Esophagus muscularis mucosa (tissue), 4 donors: Measurements from ENCODE around the gene CHD2. TPM values are rescaled to one million over a fixed set of nuclear protein-coding genes. Genes with fewer than 3 reads are reported as not detected.

Source experiments
- DNase-seq: peaks from one replicate; pipeline ENCODE4 v3.0.0-alpha.2; 2017; ENCODE audit errors: extremely low spot score
- H3K27ac ChIP-seq, 4 donors: fragments of 200-600 bp; sonication (generic); replicated peaks in 1 of 4; 1 replicate in 3 of 4; 2 replicates in 1 of 4; pipeline ENCODE4 v1.5.1; 2016 to 2019; ENCODE audit warnings: mild to moderate bottlenecking in 1 of 4
- H3K27me3 ChIP-seq, 4 donors: fragments of 200-600 bp; sonication (generic); one replicate each; pipeline versions ENCODE4 v1.5.1 to v1.6.0; 2016 to 2019
- H3K36me3 ChIP-seq, 4 donors: fragments of 200-600 bp; sonication (generic); one replicate each; pipeline ENCODE4 v1.5.1; 2016 to 2019
- H3K4me1 ChIP-seq, 4 donors: fragments of 200-600 bp; sonication (generic); one replicate each; pipeline ENCODE4 v1.5.1; 2016 to 2019
- H3K4me3 ChIP-seq, 4 donors: fragments of 200-600 bp; sonication (generic); 1 replicate in 2 of 4; 2 replicates in 2 of 4; pipeline ENCODE4 v1.5.1; 2016 to 2019; ENCODE audit warnings: mild to moderate bottlenecking in 4 of 4, moderate library complexity in 1 of 4
- H3K9me3 ChIP-seq, 4 donors: fragments of 200-600 bp; sonication (generic); 1 replicate in 3 of 4; 2 replicates in 1 of 4; pipeline ENCODE4 v1.5.1; 2016 to 2019
- EP300 ChIP-seq: sonication (generic); formaldehyde crosslinking; IDR thresholded peaks from one replicate; pipeline ENCODE4 v1.6.1; 2017; ENCODE audit warnings: antibody characterized with exemption
- POLR2A ChIP-seq: fragments of 450-650 bp; IDR thresholded peaks from one replicate; pipeline ENCODE4 v1.6.1; 2017; ENCODE audit warnings: antibody characterized with exemption, moderate library complexity, mild to moderate bottlenecking, low read depth
- POLR2AphosphoS5 ChIP-seq, 2 donors: sonication (generic); formaldehyde crosslinking; IDR thresholded peaks; one replicate each; pipeline ENCODE4 v1.6.1; 2017; ENCODE audit warnings: antibody characterized with exemption in 2 of 2
- WGBS: methylation state at CpG from one replicate; pipeline ENCODE4 v1.1.5; 2018; 5-methylcytosine and 5-hydroxymethylcytosine counted together
- intact Hi-C: fragments of 100-400 bp; cut with DNase I; formaldehyde crosslinking; loops from one replicate; pipeline ENCODE4 v1.15.1; 2023
- total RNA-seq, 4 donors: library from RNA; depleted of rRNA; stranded (reverse); fragments of >200 nt; gene quantifications; one replicate each; pipeline versions ENCODE4 v1.1.0 to v1.2.1, GENCODE V29; 2016
- TF ChIP-seq, protein P1 (sequence below), 3 experiments: fragments of 200-600 bp in 2 of 3; fragments of 450-650 bp in 1 of 3; sonication (generic) in 2 of 3; IDR thresholded peaks; one replicate each; pipeline ENCODE4 v1.5.1; 2017 to 2019; ENCODE audit warnings: antibody characterized with exemption in 3 of 3, mild to moderate bottlenecking in 2 of 3, moderate library complexity in 1 of 3

The CHD2 gene
- total RNA-seq, 4 donors from 2014 or later, result 54.3 to 86.0 (median 62.8) TPM

DNA sequence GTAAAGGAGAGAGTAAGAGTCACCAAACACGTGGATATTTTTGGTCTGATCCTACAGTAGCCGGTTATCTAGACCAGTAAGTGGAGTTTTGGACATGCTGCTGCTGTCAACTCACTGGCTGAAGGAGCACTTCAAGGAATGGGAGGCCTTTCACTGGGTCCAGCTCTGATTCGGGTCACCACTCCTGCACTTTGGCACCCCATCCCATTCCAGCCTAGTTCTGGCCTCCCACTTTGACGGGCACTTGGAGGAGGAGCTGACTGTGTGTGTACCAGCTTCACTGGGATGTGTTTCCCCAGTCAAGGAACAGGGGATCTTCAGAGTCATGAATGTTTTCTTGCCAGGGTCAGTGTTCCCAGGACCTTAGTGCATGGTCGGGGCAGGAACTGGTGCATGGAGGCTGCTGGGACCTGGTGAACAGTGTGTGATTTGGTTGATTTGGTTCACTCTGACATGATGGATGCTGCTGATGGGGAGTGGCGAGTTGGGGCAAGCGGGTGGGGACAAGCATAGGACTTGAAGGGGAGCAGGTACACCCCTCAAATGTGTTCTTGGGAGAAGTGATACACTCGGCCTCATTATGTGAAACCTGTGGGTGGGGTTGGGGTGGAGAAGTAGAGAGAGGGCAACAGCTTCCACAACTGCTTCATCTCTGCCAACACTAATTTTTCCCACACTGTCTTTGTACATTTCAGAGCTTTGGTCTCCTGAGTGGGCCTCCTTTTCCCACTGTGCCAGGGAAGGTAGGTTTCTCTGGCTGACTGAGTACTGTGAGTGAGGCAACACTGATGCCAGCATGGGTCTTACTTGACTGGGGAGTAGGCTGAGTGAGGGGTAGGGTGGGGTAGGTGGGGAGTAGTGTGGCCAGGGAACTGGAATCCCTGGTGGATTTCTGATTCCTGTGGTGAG, 124.8 kb downstream of the CHD2 start:
- Histone ChIP-seq H3K27ac (peak overlapping the region in 2 of 4 donors; percentile 34 to 91), H3K4me1 (peaks cover 44 to 65% (median 47%) of the 10 kb centered on the region in 4 donors), H3K4me3 (no peak overlapping the region), H3K9me3 (no peaks in the 10 kb centered on the region), H3K27me3 (no peaks in the 10 kb centered on the region), H3K36me3 (peaks cover 41 to 69% (median 61%) of the 10 kb centered on the region in 4 donors)
- intact Hi-C loops, result loop anchor here (5.0 kb wide), 1 partner anchor 228 kb away; no protein-coding TSS in a partner anchor
- DNase-seq, result no peak
- TF ChIP-seq, protein P1, sequence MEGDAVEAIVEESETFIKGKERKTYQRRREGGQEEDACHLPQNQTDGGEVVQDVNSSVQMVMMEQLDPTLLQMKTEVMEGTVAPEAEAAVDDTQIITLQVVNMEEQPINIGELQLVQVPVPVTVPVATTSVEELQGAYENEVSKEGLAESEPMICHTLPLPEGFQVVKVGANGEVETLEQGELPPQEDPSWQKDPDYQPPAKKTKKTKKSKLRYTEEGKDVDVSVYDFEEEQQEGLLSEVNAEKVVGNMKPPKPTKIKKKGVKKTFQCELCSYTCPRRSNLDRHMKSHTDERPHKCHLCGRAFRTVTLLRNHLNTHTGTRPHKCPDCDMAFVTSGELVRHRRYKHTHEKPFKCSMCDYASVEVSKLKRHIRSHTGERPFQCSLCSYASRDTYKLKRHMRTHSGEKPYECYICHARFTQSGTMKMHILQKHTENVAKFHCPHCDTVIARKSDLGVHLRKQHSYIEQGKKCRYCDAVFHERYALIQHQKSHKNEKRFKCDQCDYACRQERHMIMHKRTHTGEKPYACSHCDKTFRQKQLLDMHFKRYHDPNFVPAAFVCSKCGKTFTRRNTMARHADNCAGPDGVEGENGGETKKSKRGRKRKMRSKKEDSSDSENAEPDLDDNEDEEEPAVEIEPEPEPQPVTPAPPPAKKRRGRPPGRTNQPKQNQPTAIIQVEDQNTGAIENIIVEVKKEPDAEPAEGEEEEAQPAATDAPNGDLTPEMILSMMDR (IDR thresholded peaks at IDR 0.05), result no peak
- WGBS, result 98% methylated on average over 3 of the region's 8 CpGs

DNA sequence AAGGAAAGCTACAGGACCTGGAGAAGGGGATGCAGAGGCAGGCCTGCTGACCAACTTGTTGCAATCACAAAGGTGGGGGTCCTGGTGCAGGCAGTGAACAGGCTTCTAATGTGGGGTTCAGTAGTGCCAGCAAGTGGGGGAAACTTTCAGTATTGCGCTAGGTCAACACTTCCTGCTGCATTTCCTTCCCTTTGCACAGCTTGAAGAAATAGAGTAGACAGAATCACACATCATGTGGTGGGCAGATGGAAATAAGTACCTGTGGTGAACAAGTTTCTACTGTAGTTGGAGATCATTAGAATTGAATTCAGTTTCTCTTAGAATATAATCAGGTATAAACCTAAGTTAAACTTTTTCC, 125.5 kb downstream of the CHD2 start:
- peak overlapping the region in 3 of 4 donors; percentile 34 to 91 (median 87) for H3K27ac ChIP-seq
- H3K4me3 ChIP-seq, result no peak overlapping the region
- 100% methylated on average over 1 of the region's 1 CpG for WGBS
- H3K27me3 ChIP-seq, result peaks cover 0 to 2% (median 0%) of the 10 kb centered on the region in 4 donors
- peaks cover 35 to 62% (median 55%) of the 10 kb centered on the region in 4 donors for H3K36me3 ChIP-seq
- no peak for TF ChIP-seq POLR2A
- no peak for TF ChIP-seq EP300
- TF ChIP-seq, protein P1 (IDR thresholded peaks at IDR 0.05), result no peak
- no peak for TF ChIP-seq POLR2AphosphoS5 (IDR thresholded peaks at IDR 0.05)
- intact Hi-C loops, result loop anchor here (5.0 kb wide), 1 partner anchor 228 kb away; no protein-coding TSS in a partner anchor
- H3K4me1 ChIP-seq, result peaks cover 50 to 69% (median 53%) of the 10 kb centered on the region in 4 donors
- no peaks in the 10 kb centered on the region for H3K9me3 ChIP-seq
- no peak for DNase-seq

DNA sequence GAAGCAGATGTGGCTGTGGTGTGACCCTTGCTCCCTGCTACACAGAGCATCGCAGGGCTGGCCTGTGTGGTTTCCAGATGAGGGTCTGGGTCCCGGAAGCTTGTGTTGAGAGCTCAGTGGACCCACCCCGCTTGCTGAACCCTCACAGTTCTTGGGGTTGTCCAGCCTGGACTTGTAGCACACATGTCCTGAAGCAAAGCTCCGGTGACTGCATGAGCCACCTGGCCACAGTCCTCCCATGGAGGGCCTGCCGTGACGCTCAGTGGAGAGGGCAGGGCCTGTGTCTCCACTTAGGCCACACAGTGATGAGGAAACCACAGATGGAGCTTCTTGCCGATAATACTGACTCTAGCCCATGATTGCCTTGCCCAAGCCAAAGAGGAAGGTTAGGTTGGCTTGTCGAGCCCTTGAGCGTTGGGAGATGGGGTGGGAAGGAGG, 126.3 kb downstream of the CHD2 start:
- H3K9me3 ChIP-seq, result no peaks in the 10 kb centered on the region
- no peak overlapping the region for H3K4me3 ChIP-seq
- TF ChIP-seq EP300 (no peak), POLR2AphosphoS5 (IDR thresholded peaks at IDR 0.05) (no peak), POLR2A (no peak)
- TF ChIP-seq, protein P1 (IDR thresholded peaks at IDR 0.05), result no peak
- intact Hi-C loops, result loop anchor here (5.0 kb wide), 1 partner anchor 229 kb away; no protein-coding TSS in a partner anchor
- peaks cover 0 to 5% (median 0%) of the 10 kb centered on the region in 4 donors for H3K27me3 ChIP-seq
- H3K4me1 ChIP-seq, result peaks cover 53 to 72% (median 59%) of the 10 kb centered on the region in 4 donors
- no peak for DNase-seq
- WGBS, result 90% methylated on average over 9 of the region's 9 CpGs
- H3K36me3 ChIP-seq, result peaks cover 28 to 55% (median 47%) of the 10 kb centered on the region in 4 donors
- H3K27ac ChIP-seq, result peak overlapping the region; percentile 84 to 91 (median 89)

DNA sequence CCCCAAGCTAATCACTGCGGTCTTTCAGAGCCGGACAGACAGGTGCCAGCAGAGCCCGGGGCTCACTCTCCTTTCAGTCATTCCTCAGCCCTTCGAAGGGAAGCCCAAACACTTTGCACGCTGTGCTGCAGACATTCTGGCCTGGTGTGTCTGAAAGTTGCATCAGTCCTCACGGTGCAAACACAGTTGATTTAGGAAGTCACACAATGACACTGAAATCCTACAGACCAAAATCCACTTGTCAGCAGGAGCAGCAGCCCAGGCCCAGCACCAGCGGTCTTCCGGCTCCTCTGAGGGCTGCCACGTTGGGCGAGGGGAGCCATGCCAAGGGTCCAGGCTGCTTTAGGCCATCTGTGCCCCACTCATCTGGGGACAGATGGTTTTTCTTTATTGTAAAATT, 127.3 kb downstream of the CHD2 start:
- Histone ChIP-seq H3K36me3 (peaks cover 18 to 44% (median 38%) of the 10 kb centered on the region in 4 donors), H3K27ac (peak overlapping the region; percentile 84 to 91 (median 89)), H3K9me3 (no peaks in the 10 kb centered on the region), H3K27me3 (peaks cover 0 to 5% (median 0%) of the 10 kb centered on the region in 4 donors), H3K4me1 (peaks cover 53 to 71% (median 59%) of the 10 kb centered on the region in 4 donors), H3K4me3 (no peak overlapping the region)
- 66% methylated on average over 10 of the region's 10 CpGs for WGBS
- intact Hi-C loops, result loop anchor here (5.0 kb wide), 1 partner anchor 230 kb away; no protein-coding TSS in a partner anchor
- DNase-seq, result no peak
- TF ChIP-seq POLR2AphosphoS5 (IDR thresholded peaks at IDR 0.05) (peak; percentile 11 to 25), POLR2A (no peak)

DNA sequence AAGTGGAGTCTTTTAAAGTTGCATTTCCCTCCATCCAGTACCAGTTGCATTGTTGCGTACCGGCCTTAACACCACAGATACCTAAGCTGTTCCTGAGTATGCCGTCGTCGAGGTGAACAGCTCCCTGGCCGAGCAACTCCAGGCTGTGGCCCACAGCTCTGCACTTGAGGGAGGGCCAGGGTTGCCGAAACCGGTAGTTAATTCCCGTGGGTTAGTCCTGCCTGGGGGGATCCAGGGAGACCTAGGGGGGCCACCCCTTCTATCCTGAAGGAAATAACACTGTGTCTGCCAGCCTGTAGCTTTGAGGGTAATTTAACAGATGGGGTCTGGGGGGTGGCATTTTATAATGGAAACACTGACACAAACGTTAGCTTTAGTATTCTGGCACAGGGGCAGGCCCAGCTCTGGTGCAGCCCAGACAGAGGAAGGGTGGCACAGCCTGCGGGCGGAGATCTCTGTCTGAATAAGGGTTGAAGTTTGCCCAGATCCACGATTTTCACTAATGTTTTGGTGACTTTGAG, 128.0 kb downstream of the CHD2 start:
- Histone ChIP-seq H3K27ac (peak overlapping the region; percentile 84 to 91 (median 89)), H3K4me3 (peak overlapping the region in 2 of 4 donors; percentile 9 to 16), H3K36me3 (peaks cover 12 to 37% (median 30%) of the 10 kb centered on the region in 4 donors), H3K9me3 (no peaks in the 10 kb centered on the region), H3K4me1 (peaks cover 53 to 63% (median 59%) of the 10 kb centered on the region in 4 donors), H3K27me3 (peaks cover 0 to 5% (median 0%) of the 10 kb centered on the region in 4 donors)
- 64% methylated on average over 8 of the region's 13 CpGs for WGBS
- TF ChIP-seq EP300, result no peak
- TF ChIP-seq POLR2A, result no peak
- no peak for TF ChIP-seq POLR2AphosphoS5 (IDR thresholded peaks at IDR 0.05)
- TF ChIP-seq, protein P1 (IDR thresholded peaks at IDR 0.05), result no peak
- DNase-seq, result no peak
- intact Hi-C loops, result loop anchor here (5.0 kb wide), 1 partner anchor 231 kb away; no protein-coding TSS in a partner anchor
